ENCODE measurements around the gene AP5M1.
"Not testable (repeated sequence)": the region's sequence is repeated elsewhere in the genome, so short reads cannot be mapped to it uniquely, and the experiment has no call there.

AP5M1 gene

DNA sequence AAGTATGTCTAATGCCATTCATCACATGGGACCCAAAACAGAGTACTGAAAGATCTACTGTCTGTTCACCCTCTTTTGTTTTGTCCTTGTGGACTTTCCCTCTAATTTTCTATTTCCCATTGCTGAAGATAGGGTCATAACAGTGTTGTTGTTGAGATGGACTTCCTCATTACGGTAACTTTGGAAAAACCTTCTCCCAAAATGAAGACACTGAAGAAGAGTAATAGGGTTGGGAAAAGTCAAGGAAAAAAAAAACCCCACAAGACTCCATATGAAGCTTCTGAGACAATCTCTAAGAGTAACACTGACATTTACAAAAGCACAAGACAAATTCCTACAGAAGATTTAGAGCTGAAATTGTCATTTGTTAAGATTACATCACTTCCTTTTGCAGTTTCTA is 36.8 kb upstream of the AP5M1 start:
- Histone ChIP-seq H4K8ac (ENCODE audit: low read length) (no peak overlapping the region), H3K27me3 (ENCODE audit: control insufficient read depth in 1 of 2, insufficient read depth in 1 of 2, low read length in 2 of 2) (no peaks in the 10 kb centered on the region), H2AFZ (ENCODE audit: low read depth, low read length) (no peak overlapping the region), H3K4me3 (ENCODE audit: insufficient read depth in 1 of 2, low read depth in 1 of 2, low read length in 2 of 2) (no peak overlapping the region), H3K9me3 (ENCODE audit: control insufficient read depth, low read length) (no peaks in the 10 kb centered on the region), H3K79me1 (replicated peaks; ENCODE audit: low read length, poor library complexity, severe bottlenecking) (peaks cover 3% of the 10 kb centered on the region), H3K36me3 (ENCODE audit: control insufficient read depth in 1 of 2, insufficient read depth in 2 of 2, low read depth in 1 of 2, low read length in 2 of 2) (peaks cover 4 to 92% of the 10 kb centered on the region in 2 experiments), H3K23ac (ENCODE audit: low read length in 2 of 2) (no peak overlapping the region), H2BK5ac (ENCODE audit: low read depth, low read length, poor library complexity, severe bottlenecking) (no peak overlapping the region), H4K91ac (ENCODE audit: low read length) (no peak overlapping the region), H3K4me2 (ENCODE audit: low read length, poor library complexity, severe bottlenecking) (no peak overlapping the region), H3K9ac (ENCODE audit: low read length) (no peak overlapping the region), H2AK5ac (ENCODE audit: low read length, severe bottlenecking) (no peak overlapping the region), H2BK15ac (ENCODE audit: low read depth, poor library complexity, severe bottlenecking) (no peak overlapping the region), H3K4ac (ENCODE audit: low read depth in 1 of 2, low read length in 2 of 2) (no peak overlapping the region), H3K18ac (ENCODE audit: low read depth in 1 of 2, low read length in 2 of 2) (no peak overlapping the region), H2BK120ac (ENCODE audit: low read depth, low read length) (no peak overlapping the region), H3K27ac (ENCODE audit: low read length, poor library complexity, severe bottlenecking) (no peak overlapping the region), H3K14ac (ENCODE audit: low read length in 2 of 2) (no peak overlapping the region), H3K4me1 (ENCODE audit: control insufficient read depth, insufficient read depth, low read depth, low read length) (no peaks in the 10 kb centered on the region), H2BK12ac (ENCODE audit: low read length in 2 of 2) (no peak overlapping the region)
- WGBS: no CpG with 5 or more reads among the region's 1 CpG
- no peak for DNase-seq

DNA sequence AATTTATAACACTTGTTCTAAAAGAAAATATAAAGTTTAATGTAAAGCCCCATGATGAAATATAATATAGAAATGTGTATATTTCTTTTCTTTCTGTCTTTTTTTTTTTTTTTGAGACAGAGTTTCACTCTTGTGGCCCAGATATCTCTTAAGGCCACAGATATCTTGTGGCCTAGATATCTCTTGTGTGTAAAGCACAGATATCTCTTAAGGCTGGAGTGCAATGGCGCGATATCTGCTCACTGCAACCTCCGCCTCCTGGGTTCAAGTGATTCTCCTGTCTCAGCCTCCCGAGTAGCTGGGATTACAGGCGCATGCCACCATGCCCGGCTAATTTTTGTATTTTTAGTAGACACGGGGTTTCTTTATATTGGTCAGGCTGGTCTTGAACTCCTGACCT is 28.7 kb upstream of the AP5M1 start:
- H3K79me1 ChIP-seq (replicated peaks; ENCODE audit: low read length, poor library complexity, severe bottlenecking): peaks cover 18% of the 10 kb centered on the region
- not testable (repeated sequence) for H3K18ac ChIP-seq (ENCODE audit: low read depth in 1 of 2, low read length in 2 of 2); H2BK5ac ChIP-seq (ENCODE audit: low read depth, low read length, poor library complexity, severe bottlenecking); H2BK15ac ChIP-seq (ENCODE audit: low read depth, poor library complexity, severe bottlenecking); H3K14ac ChIP-seq (ENCODE audit: low read length in 2 of 2); H3K23ac ChIP-seq (ENCODE audit: low read length in 2 of 2); H3K9ac ChIP-seq (ENCODE audit: low read length); H3K4me1 ChIP-seq (ENCODE audit: control insufficient read depth, insufficient read depth, low read depth, low read length); H3K4ac ChIP-seq (ENCODE audit: low read depth in 1 of 2, low read length in 2 of 2); H2BK120ac ChIP-seq (ENCODE audit: low read depth, low read length); H3K27me3 ChIP-seq (ENCODE audit: control insufficient read depth in 1 of 2, insufficient read depth in 1 of 2, low read length in 2 of 2); H3K9me3 ChIP-seq (ENCODE audit: control insufficient read depth, low read length); H3K4me3 ChIP-seq (ENCODE audit: insufficient read depth in 1 of 2, low read depth in 1 of 2, low read length in 2 of 2); H2AK5ac ChIP-seq (ENCODE audit: low read length, severe bottlenecking); H2BK12ac ChIP-seq (ENCODE audit: low read length in 2 of 2); H3K4me2 ChIP-seq (ENCODE audit: low read length, poor library complexity, severe bottlenecking); H3K27ac ChIP-seq (ENCODE audit: low read length, poor library complexity, severe bottlenecking); DNase-seq; H4K91ac ChIP-seq (ENCODE audit: low read length); H2AFZ ChIP-seq (ENCODE audit: low read depth, low read length); H4K8ac ChIP-seq (ENCODE audit: low read length)
- H3K36me3 ChIP-seq (ENCODE audit: control insufficient read depth in 1 of 2, insufficient read depth in 2 of 2, low read depth in 1 of 2, low read length in 2 of 2): peaks cover 3 to 69% of the 10 kb centered on the region in 2 experiments
- WGBS: 100% methylated on average over 7 of the region's 7 CpGs

DNA sequence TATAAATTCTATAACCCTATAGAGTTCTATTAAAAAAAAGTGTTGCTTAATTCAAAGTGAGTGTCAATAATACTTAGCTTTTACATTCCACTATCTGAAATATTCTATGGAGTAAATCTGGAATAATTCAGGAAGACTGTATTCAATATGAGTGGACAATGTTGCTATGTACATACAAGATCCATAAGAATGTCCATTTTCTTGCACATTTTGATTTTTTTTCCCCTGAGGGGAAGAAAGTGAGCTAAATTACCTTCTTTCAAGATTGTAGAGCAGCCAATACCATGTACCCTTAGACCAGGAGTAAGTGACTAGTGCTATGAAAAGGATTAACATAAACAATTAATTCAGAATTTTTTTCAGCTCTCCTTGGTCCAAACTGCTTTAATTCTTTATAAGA is 25.5 kb upstream of the AP5M1 start:
- no peak overlapping the region for H2BK12ac ChIP-seq (ENCODE audit: low read length in 2 of 2)
- no peak overlapping the region for H2BK15ac ChIP-seq (ENCODE audit: low read depth, poor library complexity, severe bottlenecking)
- peaks cover 22% of the 10 kb centered on the region for H3K79me1 ChIP-seq (replicated peaks; ENCODE audit: low read length, poor library complexity, severe bottlenecking)
- no peak overlapping the region for H3K18ac ChIP-seq (ENCODE audit: low read depth in 1 of 2, low read length in 2 of 2)
- no peaks in the 10 kb centered on the region for H3K9me3 ChIP-seq (ENCODE audit: control insufficient read depth, low read length)
- no peak overlapping the region for H2BK5ac ChIP-seq (ENCODE audit: low read depth, low read length, poor library complexity, severe bottlenecking)
- H3K27ac ChIP-seq (ENCODE audit: low read length, poor library complexity, severe bottlenecking): no peak overlapping the region
- H3K4ac ChIP-seq (ENCODE audit: low read depth in 1 of 2, low read length in 2 of 2): no peak overlapping the region
- H3K27me3 ChIP-seq (ENCODE audit: control insufficient read depth in 1 of 2, insufficient read depth in 1 of 2, low read length in 2 of 2): no peaks in the 10 kb centered on the region
- no peak overlapping the region for H2AFZ ChIP-seq (ENCODE audit: low read depth, low read length)
- DNase-seq: no peak
- H3K14ac ChIP-seq (ENCODE audit: low read length in 2 of 2): no peak overlapping the region
- peaks cover 6 to 53% of the 10 kb centered on the region in 2 experiments for H3K36me3 ChIP-seq (ENCODE audit: control insufficient read depth in 1 of 2, insufficient read depth in 2 of 2, low read depth in 1 of 2, low read length in 2 of 2)
- no peaks in the 10 kb centered on the region for H3K4me1 ChIP-seq (ENCODE audit: control insufficient read depth, insufficient read depth, low read depth, low read length)
- H4K91ac ChIP-seq (ENCODE audit: low read length): no peak overlapping the region
- H2AK5ac ChIP-seq (ENCODE audit: low read length, severe bottlenecking): no peak overlapping the region
- H3K4me2 ChIP-seq (ENCODE audit: low read length, poor library complexity, severe bottlenecking): no peak overlapping the region
- no peak overlapping the region for H4K8ac ChIP-seq (ENCODE audit: low read length)
- H2BK120ac ChIP-seq (ENCODE audit: low read depth, low read length): no peak overlapping the region
- no peak overlapping the region for H3K4me3 ChIP-seq (ENCODE audit: insufficient read depth in 1 of 2, low read depth in 1 of 2, low read length in 2 of 2)
- no peak overlapping the region for H3K9ac ChIP-seq (ENCODE audit: low read length)
- no peak overlapping the region for H3K23ac ChIP-seq (ENCODE audit: low read length in 2 of 2)

DNA sequence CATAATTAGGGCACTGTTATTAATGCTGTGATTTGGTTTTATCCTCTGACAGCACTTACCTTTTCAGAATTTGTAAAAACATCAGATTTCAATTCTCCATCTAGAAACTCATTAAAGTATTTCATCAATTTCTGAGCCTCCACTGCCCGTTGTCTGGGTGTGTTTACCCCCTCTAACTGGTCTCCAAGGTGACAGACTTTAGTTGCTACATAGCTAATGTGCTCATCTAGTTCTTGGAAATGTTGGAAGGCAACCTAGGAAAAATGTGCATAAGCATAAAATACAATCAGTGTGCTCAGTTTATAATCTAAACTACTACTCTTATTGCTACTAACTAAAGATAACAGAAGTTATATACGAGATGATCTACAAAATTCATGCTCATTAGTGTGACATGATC is 24.7 kb upstream of the AP5M1 start:
- peak; percentile 54 for DNase-seq
- H2BK5ac ChIP-seq (ENCODE audit: low read depth, low read length, poor library complexity, severe bottlenecking): no peak overlapping the region
- WGBS: no CpG with 5 or more reads among the region's 2 CpGs

More for the DNA sequence above, 24.7 kb upstream of the AP5M1 start:
- Histone ChIP-seq H3K9me3 (ENCODE audit: control insufficient read depth, low read length) (no peaks in the 10 kb centered on the region), H2AK5ac (ENCODE audit: low read length, severe bottlenecking) (no peak overlapping the region), H4K91ac (ENCODE audit: low read length) (no peak overlapping the region), H2BK120ac (ENCODE audit: low read depth, low read length) (no peak overlapping the region), H3K4me3 (ENCODE audit: insufficient read depth in 1 of 2, low read depth in 1 of 2, low read length in 2 of 2) (no peak overlapping the region), H3K36me3 (ENCODE audit: control insufficient read depth in 1 of 2, insufficient read depth in 2 of 2, low read depth in 1 of 2, low read length in 2 of 2) (peaks cover 6 to 45% of the 10 kb centered on the region in 2 experiments), H3K4ac (ENCODE audit: low read depth in 1 of 2, low read length in 2 of 2) (no peak overlapping the region), H3K18ac (ENCODE audit: low read depth in 1 of 2, low read length in 2 of 2) (no peak overlapping the region), H3K27me3 (ENCODE audit: control insufficient read depth in 1 of 2, insufficient read depth in 1 of 2, low read length in 2 of 2) (no peaks in the 10 kb centered on the region), H3K27ac (ENCODE audit: low read length, poor library complexity, severe bottlenecking) (no peak overlapping the region), H4K8ac (ENCODE audit: low read length) (no peak overlapping the region), H3K79me1 (replicated peaks; ENCODE audit: low read length, poor library complexity, severe bottlenecking) (peaks cover 20% of the 10 kb centered on the region), H2BK15ac (ENCODE audit: low read depth, poor library complexity, severe bottlenecking) (no peak overlapping the region), H3K23ac (ENCODE audit: low read length in 2 of 2) (no peak overlapping the region), H3K14ac (ENCODE audit: low read length in 2 of 2) (no peak overlapping the region), H3K9ac (ENCODE audit: low read length) (peak overlapping the region; percentile 32), H3K4me1 (ENCODE audit: control insufficient read depth, insufficient read depth, low read depth, low read length) (no peaks in the 10 kb centered on the region), H2BK12ac (ENCODE audit: low read length in 2 of 2) (no peak overlapping the region), H3K4me2 (ENCODE audit: low read length, poor library complexity, severe bottlenecking) (no peak overlapping the region), H2AFZ (ENCODE audit: low read depth, low read length) (no peak overlapping the region)

Data from mesenchymal stem cell (in vitro differentiated cells and primary cell).